Stimulated activated CD8-positive, alpha-beta memory T cell treated with anti-CD3 and anti-CD28 coated beads, Interleukin-15, amount 100 ng/mL, for 48 hours (primary cell): Measurements from ENCODE around the gene ADGRG6.
"Not testable (repeated sequence)": the region's sequence is repeated elsewhere in the genome, so short reads cannot be mapped to it uniquely, and the experiment has no call there.

Experiments used
- DNase-seq, 2 donors: peaks; one replicate each; pipeline ENCODE4 v3.0.0-alpha.2; 2020; ENCODE audit warnings: low read depth in 2 of 2

The ADGRG6 gene

DNA sequence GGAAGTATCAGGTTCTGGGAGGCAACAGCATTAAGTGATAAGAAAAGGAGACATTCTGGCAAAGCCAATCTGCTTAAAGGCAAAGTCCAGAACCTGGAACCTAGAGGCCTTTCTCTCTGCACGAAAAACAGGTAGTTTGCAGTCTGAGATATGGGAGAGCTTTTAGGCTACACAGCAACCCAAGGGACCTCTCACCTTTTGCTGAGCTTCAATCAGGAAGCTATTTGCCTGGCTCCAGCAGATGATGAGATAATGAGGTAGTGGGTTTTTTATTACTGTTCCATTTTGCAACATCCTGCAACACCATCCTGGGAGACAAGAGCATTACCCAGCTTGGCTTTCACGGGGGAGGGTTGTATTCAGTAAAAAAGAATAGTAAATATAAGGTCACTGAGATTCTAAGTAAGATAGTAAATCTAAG is 143.1 kb downstream of the ADGRG6 start:
- no peak for DNase-seq

GRCh38 chr6:142446168-142446567 is 144.4 kb downstream of the ADGRG6 start:
- no peak for DNase-seq

- no peak for DNase-seq
Measured at GRCh38 chr6:142446576-142446975, 144.8 kb downstream of the ADGRG6 start.

GRCh38 chr6:142448091-142448729 is 146.4 kb downstream of the ADGRG6 start:
- no peak for DNase-seq

GRCh38 chr6:142450856-142451255 is 149.0 kb downstream of the ADGRG6 start:
- DNase-seq, result not testable (repeated sequence)

GRCh38 chr6:142452993-142453392 is 151.2 kb downstream of the ADGRG6 start:
- DNase-seq, result no peak

GRCh38 chr6:142454196-142454595 is 152.4 kb downstream of the ADGRG6 start:
- not testable (repeated sequence) for DNase-seq

GRCh38 chr6:142454848-142455247 is 153.0 kb downstream of the ADGRG6 start:
- not testable (repeated sequence) for DNase-seq

DNA sequence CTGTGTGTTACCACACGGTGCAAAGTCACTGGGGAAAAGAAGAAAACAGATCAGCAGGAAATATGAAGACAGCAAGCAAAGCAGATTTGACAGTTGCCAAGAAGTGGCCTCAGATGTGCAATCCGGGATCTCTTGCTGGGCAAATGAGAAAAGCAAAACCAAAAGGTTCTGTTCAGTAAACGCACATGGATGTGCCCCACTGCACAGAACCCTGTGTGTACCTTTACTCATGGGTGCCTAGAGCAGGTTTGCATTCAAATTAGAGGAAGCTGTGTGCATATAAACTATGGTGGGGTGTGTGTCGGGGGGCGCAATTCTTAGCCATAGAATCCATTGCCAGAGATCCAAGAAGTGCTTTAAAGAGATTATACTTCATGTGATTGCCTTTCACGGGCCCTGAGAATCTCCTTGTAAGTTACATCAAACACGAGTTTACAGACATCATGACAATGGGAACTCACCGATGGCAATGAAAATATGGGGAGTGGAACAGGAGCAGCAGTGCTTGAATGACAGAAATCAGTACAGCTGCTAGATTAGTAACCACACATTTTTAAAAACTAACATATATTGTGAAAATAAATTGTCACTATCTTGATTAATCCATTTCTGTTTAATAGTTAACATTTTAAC is 154.3 kb downstream of the ADGRG6 start:
- no peak for DNase-seq

GRCh38 chr6:142457638-142458406 is 156.0 kb downstream of the ADGRG6 start:
- DNase-seq, result no peak

GRCh38 chr6:142458836-142459235 is 157.0 kb downstream of the ADGRG6 start:
- DNase-seq, result no peak

GRCh38 chr6:142459271-142459670 is 157.5 kb downstream of the ADGRG6 start:
- no peak for DNase-seq

DNA sequence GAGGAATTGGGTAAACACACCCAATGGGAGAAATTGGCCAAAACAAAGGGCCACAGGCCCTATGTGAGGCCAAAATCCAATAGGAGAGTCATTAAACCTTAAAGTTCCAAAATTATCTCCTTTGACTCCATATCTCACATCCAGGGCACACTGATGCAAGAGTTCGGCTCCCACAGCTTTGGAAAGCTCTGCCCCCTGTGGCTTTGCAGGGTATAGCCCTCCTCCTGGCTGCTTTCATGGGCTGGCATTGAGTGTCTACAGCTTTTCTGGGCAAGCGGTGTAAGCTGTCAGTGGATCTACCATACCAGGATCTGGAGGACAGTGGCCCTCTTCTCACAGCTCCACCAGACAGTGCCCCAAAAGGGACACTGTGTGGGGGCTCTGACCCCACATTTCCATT is 160.5 kb downstream of the ADGRG6 start:
- DNase-seq, result no peak

DNA sequence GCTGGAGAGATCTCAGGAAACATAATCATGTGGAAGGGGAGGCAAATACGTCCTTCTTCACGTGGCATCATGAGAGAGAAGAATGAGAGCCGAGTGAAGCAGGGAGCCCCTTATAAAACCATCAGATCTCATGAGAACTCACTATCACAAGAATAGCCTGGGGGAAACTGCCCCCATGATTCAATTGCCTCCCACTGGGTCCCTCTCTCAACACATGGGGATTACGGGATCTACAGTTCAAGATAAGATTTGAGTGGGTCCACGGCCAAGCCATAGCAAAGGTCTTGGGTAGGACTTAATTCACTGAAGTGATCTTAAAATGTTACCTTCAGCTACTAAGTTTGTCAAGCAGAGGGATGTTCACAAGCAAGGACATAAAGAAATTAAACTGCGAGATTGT is 162.2 kb downstream of the ADGRG6 start:
- no peak for DNase-seq

- DNase-seq, result no peak
Measured at GRCh38 chr6:142469220-142469619, 167.4 kb downstream of the ADGRG6 start.

GRCh38 chr6:142470421-142470820 is 168.6 kb downstream of the ADGRG6 start:
- DNase-seq, result no peak

DNA sequence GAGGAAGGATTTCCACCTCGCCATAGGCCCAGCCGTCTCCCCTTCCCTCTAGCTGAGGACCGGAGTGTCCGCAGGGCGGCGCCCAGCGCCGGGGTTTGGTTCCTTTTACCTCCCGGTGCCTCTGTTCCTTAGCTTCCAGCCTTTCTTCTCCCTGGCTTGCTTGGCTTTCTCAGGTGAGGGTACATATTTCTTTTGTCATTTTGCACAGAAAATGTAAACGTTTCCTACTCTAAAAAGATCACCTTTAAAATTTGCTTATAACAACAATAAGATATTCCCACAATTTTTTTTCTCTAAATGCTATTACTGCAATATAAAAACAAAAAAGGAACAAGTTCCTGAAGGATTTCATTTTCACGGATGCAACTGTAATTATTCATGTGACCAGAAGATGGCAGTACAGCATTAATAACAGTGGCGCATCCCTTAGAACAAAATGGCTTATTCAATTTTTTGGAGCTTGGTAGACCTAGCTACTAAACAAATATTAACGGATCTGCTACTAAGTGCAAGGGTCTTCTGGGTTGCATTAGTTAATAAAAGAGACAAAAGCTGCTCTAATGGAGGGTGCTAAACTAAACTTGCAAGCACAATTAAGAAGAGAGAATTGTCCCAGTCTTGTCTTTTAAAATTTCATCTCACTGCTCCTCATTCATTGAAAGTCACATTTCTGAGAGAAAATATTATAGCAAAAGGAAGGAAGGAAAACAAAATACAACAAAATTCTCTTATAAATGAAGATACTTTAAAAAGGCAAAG is 172.9 kb downstream of the ADGRG6 start:
- no peak for DNase-seq

DNA sequence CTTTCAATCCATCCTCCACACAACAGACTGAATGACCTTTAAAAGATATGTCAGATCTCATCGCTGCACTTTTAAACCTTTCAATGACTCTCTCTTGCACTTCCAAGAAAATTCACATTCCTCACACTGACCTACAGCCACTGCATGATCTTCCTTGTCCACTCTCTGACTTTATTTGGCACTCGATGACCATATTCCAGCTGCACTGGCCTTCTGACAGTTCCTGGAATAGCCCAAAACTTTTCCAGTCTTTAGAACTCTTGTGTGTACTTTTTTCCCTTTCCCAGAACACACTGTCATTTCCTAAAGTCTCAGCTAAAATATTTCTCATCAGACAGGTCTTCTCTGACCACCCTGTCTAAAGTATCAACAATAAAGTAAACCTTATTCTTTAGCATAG is 174.6 kb downstream of the ADGRG6 start:
- no peak for DNase-seq

GRCh38 chr6:142478117-142478516 is 176.3 kb downstream of the ADGRG6 start:
- no peak for DNase-seq

DNA sequence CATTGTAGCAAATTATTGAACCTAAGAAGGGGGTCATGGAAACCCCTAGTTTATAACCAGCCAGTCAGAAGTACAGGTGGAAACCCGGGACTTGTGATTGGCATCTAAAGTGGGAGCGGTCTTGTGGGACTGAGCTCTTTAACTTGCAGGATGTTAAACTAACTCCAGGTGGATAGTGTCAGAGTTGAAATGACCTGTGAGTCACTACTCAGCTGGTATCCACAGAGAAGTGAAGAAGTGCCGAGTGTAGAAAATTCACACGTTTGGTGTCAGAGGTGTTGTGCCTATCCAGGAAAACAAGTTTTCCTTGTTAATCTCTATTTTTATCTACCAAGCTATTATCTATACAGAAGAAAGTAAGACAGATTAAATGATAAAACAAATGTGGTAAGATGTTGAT is 179.7 kb downstream of the ADGRG6 start:
- no peak for DNase-seq

DNA sequence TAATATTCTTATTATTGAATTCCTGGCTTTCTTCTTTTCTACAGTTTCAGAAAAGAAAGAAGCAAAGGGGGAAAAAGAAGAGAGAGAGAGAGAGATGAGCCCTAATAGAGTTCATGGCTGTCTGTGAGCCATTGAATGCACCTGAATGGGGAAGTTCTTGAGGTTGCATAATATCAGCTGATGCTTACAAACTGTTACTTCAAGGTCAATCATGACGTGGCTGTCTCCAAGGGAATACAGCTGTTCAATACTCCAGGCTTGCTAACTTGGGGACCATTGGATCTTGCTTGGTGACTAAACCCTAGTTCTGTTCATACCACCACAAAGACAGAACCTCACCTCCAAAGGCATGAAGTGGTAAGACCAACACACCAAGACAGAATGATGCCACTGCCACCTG is 180.4 kb downstream of the ADGRG6 start:
- DNase-seq, result no peak

DNA sequence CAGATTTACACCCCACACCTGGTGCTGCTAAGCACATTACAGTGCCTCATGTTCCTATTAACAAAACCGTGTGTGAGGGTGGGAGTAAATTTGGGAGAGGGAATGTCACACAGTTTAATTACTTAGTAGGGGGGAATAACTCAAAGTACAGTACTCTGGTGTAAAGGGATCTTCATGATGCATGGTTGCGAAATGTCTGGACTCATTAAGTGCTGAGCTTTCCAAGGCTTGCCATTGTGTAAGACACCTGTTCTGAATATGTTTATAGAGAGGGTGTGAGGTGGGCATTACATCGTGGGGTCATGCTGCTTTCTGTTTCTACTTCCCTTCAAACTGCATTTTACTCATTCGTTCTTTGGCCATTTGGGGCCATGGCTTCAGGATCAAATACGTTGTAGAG is 181.2 kb downstream of the ADGRG6 start:
- DNase-seq, result no peak
